GM20000 (cell line): ENCODE data around the gene TPCN1.

Experiments
- DNase-seq: peaks from one replicate; pipeline ENCODE4 v3.0.0; 2012; ENCODE audit warnings: low spot score
- TF ChIP-seq, protein P1 (sequence below): IDR thresholded peaks from 2 replicates; pipeline ENCODE4 v1.5.1; 2012; ENCODE audit warnings: mild to moderate bottlenecking, control low read depth; ENCODE audit errors: extremely low read depth, missing control alignments

TPCN1 gene

DNA sequence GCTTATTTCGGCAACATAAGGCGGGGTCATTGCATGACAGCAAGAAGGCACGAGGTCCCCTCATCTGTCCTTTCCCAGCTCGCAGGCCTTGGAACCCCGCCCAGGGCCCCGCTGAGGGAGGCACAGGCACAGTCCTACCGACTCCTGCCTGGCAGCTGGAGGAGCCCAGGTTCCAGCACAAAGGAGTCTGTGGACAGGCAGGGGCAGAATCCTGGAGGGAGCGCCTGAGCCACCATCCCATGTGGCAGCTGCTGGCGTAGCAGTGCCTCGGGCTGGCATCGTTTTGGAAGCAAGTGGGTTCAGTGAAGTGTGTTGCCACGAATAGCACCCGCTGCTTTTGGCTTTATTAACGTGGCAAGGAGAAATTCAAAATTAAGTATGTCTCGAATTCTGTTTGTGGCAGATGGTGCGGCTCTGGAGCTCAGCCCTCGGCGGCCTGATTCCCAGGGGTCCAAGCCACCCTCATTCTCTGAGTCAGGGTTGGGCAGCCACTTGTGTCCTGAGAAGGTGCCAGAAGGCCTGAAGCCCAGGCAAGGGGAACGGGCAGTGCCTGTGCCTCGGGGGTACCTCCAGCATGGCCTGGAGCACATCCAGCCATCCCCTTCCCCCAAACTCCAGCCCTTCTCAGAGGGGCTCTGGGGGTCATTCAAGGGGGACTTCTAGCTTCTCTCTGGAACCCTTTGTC, 77.7 kb downstream of the TPCN1 start:
- TF ChIP-seq, protein P1, sequence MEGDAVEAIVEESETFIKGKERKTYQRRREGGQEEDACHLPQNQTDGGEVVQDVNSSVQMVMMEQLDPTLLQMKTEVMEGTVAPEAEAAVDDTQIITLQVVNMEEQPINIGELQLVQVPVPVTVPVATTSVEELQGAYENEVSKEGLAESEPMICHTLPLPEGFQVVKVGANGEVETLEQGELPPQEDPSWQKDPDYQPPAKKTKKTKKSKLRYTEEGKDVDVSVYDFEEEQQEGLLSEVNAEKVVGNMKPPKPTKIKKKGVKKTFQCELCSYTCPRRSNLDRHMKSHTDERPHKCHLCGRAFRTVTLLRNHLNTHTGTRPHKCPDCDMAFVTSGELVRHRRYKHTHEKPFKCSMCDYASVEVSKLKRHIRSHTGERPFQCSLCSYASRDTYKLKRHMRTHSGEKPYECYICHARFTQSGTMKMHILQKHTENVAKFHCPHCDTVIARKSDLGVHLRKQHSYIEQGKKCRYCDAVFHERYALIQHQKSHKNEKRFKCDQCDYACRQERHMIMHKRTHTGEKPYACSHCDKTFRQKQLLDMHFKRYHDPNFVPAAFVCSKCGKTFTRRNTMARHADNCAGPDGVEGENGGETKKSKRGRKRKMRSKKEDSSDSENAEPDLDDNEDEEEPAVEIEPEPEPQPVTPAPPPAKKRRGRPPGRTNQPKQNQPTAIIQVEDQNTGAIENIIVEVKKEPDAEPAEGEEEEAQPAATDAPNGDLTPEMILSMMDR: no peak
- no peak for DNase-seq

DNA sequence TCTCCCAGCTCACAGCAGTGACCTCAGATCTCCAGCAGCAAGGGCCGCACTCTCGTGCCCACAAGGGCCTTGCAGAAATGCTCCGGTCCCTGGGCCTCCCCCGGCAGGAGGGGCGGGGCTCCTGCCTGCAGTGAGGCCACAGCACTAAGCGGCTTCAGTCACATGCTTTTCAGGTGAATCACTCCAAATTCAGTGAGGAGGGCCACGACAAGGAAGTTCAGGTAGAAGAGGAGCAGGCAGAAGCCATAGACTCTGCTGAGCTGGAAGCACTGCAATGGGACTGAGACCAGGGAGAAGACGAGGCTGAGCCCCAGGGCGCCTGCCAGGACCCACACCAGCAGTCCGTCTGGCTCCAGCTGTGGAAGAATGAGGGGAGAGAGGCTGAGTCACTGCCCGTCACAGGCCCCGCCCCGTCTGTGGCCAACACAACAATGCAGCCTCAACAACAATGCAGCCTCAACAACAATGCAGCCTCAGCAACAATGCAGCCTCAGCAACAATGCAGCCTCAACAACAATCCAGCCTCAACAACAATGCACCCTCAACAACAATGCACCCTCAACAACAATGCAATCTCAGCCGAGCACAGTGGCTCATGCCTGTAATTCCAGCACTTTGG, 78.5 kb downstream of the TPCN1 start:
- TF ChIP-seq, protein P1: no peak
- DNase-seq: no peak

DNA sequence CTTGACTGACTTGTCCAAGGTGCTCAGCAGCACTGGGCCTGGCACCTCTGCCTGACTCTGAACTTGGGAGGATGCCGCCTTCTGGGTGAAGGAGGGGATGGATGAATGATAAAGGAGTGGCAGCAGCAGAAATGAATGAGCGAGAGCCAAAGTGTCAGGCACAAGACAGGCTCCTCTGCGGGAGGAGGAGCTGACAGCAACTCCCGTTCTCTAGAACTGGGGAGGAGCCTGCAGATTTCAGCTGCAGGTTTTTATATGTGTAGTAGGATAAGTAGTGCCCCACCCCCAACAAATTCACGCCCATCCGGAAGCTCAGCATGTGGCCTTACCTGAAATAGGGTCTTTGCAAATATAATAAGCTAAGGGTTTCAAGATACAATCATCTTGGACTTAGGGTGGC, 80.5 kb downstream of the TPCN1 start:
- DNase-seq: no peak
- TF ChIP-seq, protein P1: no peak

DNA sequence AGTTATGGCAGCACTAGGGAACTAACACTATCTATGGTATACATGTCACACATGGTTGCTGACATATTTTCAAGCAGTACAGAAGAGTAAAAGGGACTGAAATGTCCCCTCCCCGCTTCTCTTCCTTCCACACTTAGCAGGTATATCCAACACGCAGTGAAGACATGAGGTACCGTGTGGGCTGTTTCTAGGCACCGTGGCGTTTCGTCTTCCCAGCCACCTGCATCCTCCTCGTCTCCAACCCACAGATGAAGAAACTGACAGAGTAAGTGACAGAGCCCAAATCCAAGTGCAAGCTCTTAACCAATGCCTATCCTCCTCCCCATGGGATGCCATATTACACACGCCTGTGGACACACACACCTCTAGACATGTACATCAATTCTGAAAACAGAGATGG, 81.2 kb downstream of the TPCN1 start:
- DNase-seq: no peak
- TF ChIP-seq, protein P1: no peak

DNA sequence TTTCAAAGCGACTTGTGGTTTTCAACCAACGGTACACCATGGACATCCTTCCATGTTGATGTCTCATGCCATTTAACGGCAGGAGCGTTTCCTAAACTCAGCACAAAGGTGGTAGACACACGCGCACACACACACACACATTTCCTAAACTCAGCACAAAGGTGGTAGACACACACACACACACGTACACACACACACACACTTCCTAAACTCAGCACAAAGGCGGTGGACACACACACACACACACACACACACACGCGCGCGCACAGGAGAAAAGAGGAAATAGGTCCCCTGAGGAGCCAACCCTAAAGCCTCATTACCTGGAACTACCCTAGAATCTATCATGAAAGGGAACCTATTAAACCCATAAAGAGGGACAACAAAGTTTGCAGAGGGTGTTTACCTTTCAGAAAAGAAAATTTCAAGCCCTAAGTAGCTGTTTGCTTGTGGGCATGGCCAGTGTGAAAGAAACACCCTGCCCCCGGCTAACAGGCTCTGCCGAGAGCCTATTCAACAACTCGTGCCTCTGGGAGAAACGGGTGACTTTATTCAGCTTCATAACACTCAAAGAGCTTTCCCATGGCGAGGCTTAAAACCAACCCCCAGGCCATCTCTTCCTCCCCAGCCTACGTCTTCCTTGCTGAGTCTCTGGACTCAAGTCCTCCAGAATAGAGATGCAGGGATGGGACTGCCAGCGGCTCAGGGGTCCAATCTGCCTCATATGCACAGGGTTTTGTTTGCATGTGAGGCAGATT, 81.8 kb downstream of the TPCN1 start:
- DNase-seq: no peak
- TF ChIP-seq, protein P1: no peak

DNA sequence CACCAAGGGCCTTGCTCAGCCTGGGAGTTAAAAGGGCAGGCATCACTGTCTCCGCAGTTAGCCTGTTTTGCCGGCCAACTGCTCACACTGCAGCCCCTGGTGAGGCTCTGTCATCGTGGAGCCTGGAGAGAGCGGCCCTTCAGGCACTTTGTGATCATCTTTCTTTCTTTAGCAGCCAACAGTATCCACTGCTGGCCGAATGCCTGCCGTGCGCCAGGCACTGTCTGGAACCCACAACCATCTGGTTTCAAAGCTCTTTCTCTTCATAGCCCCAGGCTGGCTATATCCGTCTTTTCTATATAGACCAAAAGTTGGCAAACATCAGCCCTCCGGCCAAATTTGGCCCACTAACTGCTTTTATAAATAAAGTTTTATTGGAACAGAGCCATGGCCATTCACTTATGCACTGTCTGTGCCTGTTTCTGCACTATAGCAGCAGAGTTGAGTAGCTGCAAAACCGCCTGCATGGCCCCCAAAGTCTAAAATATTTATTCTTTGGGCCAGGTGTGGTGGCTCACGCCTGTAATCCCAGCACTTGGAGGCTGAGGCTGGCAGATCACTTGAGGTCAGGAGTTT, 84.1 kb downstream of the TPCN1 start:
- no peak for DNase-seq
- TF ChIP-seq, protein P1: no peak

DNA sequence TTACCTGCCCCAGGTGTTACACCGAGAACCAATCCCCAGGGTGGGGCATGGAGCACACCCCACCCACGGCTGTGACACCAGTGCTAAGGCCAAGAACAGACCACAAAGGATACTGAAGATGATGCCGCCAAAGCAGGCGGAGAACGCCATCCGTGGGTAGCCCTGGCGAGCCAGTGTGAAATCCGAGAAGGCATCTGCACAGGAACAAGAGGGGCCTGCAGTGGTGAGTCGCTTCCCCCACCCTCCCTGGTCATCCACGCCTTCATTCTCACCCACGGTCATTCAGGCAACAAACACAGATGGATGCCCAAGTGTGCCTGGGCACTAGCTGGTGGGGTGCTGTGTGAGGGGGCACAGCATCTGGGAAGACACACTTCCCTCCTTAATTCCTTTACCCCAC, 85.1 kb downstream of the TPCN1 start:
- TF ChIP-seq, protein P1: no peak
- no peak for DNase-seq
